ENCODE results near the gene PXN. TPM values are rescaled to one million over a fixed set of nuclear protein-coding genes. Genes with fewer than 3 reads are reported as not detected.

Gene PXN
- total RNA-seq, 4 donors from 2014 or later, result 40.0 to 151 (median 73.1) TPM

- ATAC-seq (ENCODE audit: low FRiP score) (no peak), DNase-seq (ENCODE audit: low spot score) (no peak)
- TF ChIP-seq CTCF (IDR thresholded peaks at IDR 0.05), result no peak
Measured at GRCh38 chr12:120227233-120228040, 38.1 kb downstream of the PXN start.

- TF ChIP-seq CTCF (IDR thresholded peaks at IDR 0.05), result no peak
- ATAC-seq (ENCODE audit: low FRiP score) (no peak), DNase-seq (ENCODE audit: low spot score) (no peak)
Measured at GRCh38 chr12:120225852-120226640, 39.5 kb downstream of the PXN start.

- no peak for TF ChIP-seq CTCF (IDR thresholded peaks at IDR 0.05)
- ATAC-seq (ENCODE audit: low FRiP score) (no peak), DNase-seq (ENCODE audit: low spot score) (no peak)
Measured at GRCh38 chr12:120225200-120225558, 40.4 kb downstream of the PXN start.

GRCh38 chr12:120224304-120225199 is 41.0 kb downstream of the PXN start:
- ATAC-seq (ENCODE audit: low FRiP score) (peak; percentile 31), DNase-seq (ENCODE audit: low spot score) (no peak)
- TF ChIP-seq CTCF (IDR thresholded peaks at IDR 0.05), result no peak

GRCh38 chr12:120223458-120224303 is 41.8 kb downstream of the PXN start:
- TF ChIP-seq CTCF (IDR thresholded peaks at IDR 0.05), result no peak
- no peak for DNase-seq (ENCODE audit: low spot score)
- ATAC-seq (ENCODE audit: low FRiP score), result no peak

GRCh38 chr12:120222288-120222832 is 43.2 kb downstream of the PXN start:
- no peak for DNase-seq (ENCODE audit: low spot score)
- no peak for ATAC-seq (ENCODE audit: low FRiP score)
- no peak for TF ChIP-seq CTCF (IDR thresholded peaks at IDR 0.05)

Measured in omental fat pad (tissue), 4 donors.